GM18520 (cell line): ENCODE data around the gene ARPC1B.
"Not testable (repeated sequence)": the region's sequence is repeated elsewhere in the genome, so short reads cannot be mapped to it uniquely, and the experiment has no call there.

Experiments used
- ATAC-seq: cut with Tn5 transposase; IDR thresholded peaks from one replicate; pipeline ENCODE4 v1.9.1; 2021; ENCODE audit not compliant: unreplicated experiment

The ARPC1B gene

DNA sequence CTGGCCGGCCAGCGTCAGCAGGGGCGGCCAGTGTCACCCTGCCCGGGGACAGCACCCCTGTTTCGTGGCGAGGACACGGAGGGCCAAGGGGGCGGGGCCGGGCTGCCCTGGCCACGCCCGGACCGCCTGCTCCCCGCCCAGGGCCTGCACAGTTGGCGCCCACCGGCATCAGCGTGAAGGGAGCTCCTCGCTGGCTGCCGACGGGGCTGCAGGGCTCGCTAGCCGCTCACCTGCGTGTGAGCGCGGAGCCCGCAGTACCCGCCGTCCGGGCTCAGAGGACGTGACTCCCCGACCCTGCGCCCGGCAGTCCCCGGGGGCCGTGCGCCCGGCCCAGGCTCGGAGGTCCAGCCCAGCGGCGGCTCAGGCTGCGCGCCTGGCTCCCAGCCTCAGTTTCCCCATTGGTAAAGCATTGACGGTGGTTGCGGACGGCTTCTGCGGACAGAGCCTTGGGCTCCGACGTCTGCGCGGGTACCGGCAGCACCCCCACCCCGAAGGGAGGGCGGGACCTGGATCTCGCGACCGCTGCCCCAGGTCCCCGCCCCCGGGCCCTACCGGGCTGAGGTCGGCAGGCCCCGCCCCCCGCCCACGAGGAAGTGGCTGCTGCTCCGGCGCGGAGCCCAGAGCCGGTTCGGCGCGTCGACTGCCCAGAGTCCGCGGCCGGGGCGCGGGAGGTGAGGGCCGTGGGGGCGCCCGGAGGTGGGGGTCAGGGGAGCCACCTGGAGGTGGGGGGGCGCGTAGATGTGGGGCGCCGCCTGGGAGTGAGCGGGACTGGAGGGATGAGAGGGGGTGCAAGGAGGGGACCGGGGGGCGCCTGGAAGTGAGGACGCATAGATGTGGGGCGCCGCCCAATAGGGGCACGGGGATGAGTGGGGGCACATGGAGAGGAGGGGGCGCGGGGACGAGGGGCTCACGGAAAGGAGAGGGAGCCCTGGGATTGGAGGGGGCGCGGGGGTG is at the start of gene ARPC1B:
ARPC1B (plus strand) TSS at position 620 of the 954 bp plus-strand sequence. CDS start 10,985 bp downstream, outside the sequence.
- peak; percentile 45 for ATAC-seq

DNA sequence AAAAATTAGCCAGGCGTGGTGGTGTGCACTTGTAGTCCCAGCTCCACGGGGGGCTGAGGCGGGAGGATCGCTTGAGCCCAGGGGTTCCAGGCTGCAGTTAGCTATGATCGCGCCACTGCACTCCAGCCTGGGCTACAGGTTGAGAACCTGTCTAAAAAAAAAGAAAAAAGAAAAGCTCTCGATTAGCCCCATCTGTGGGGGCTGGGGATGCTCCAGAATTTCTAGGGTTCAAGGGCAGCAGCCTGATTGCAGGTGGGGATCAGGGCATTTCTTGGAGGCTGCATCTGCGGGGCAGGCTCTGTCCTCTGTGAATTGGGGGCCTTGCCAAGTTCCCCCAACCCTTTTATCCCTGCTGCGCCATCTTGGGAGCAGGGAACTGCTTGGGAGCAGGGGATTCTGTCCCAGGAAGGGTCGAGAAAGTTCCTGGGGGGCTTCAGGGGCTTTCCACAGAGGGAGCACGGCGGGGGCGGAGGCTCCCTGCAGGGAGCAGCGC is 49.5 kb upstream of the ARPC1B start:
- ATAC-seq: no peak

DNA sequence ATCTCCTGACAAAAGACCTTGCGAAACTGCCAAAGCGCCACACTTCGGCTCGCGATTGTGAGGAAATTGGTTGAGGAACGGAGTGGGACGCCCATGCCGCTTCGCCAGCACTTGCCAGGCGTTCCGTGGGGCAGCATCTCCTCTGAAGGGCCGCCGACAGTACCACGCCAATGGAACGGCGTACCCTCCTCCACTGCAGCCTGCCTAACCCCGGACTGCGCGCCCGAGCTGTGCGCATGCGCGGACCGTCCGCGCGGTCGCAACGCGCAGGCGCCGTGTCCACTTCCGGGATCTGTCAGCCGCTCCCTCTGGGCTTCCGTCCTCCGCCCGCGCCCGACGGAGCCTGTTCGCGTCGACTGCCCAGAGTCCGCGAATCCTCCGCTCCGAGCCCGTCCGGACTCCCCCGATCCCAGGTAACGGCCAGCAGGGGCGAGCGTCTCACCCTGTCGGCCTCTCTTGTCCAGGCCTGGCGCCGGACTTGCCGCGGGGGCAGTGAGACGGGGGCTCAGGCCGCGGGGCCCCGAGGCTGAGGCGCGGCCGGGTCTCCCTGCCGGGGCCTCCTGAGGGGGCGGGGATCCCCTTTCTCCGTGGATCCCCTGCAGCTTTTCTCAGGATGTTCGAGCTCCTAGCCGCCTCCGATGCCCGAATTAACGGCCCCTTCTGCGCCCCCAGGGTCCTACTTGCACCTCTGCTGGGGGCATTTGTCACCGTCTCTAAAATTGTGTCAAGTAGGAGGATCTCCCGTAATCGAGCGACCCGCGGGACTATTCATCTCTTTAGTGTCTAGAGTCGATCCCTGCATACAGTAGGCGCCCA is 48.7 kb upstream of the ARPC1B start, which contains the start of gene ARPC1A:
ARPC1A (plus strand) TSS at position 307 of the 816 bp plus-strand sequence. CDS start 7,456 bp downstream, outside the sequence.
- ATAC-seq: peak; percentile 90

DNA sequence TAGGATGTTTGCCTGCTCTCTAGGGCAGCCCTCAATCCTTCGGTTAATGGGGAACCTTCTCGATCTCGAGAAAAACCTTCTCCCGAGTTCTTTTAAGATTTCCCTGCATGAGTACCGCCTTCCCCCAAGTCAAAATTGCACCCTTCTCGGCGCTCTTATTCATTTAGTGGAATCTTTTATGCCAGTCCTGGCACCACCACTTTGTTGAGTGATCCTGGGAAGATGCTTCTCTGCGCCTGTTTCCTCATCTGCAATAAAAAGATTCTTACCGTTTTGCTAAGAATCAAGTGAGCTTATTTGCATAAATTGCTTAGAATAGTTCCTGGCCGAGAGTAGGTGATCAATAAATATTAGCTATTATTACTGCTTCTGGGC is 48.1 kb upstream of the ARPC1B start:
- no peak for ATAC-seq

- not testable (repeated sequence) for ATAC-seq
Measured at GRCh38 chr7:99330314-99330961, 44.1 kb upstream of the ARPC1B start.

DNA sequence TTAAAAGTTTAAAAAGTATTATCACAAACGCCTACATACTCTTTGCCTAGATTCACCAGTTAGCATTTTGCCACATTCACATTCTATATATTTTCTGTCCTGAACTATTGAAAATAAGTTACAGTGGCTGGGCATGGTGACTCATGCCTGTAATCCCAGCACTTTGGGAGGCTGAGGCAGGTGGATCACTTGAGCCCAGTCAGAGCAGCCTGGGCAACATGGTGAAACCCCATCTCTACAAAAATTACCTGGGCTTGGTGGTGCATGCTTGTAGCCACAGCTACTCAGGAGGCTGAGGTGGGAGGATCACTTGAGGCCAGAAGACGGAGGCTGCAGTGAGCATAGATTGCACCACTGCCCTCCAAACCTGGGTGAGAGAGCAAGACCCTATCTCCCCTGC is 43.5 kb upstream of the ARPC1B start:
- no peak for ATAC-seq

DNA sequence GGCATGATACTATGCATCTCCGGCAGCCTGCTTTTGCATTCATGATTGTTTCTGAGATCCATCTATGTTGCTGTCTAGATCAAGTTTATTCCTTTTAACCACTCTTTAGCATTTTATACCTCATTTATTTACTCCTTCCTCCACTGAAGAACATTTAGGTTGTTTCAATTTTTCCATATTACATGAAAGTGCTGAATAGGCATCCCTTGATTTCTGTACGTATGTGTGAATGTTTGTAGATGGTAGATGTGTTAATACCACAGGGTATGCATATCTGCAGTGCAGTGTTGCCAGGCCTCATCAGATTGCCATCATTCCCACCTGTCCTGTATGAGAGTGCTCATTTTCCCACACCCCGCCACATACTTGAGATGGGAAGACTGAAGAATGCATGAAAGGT is 34.9 kb upstream of the ARPC1B start:
- ATAC-seq: no peak

- no peak for ATAC-seq
Measured at GRCh38 chr7:99340659-99341058, 33.9 kb upstream of the ARPC1B start.

DNA sequence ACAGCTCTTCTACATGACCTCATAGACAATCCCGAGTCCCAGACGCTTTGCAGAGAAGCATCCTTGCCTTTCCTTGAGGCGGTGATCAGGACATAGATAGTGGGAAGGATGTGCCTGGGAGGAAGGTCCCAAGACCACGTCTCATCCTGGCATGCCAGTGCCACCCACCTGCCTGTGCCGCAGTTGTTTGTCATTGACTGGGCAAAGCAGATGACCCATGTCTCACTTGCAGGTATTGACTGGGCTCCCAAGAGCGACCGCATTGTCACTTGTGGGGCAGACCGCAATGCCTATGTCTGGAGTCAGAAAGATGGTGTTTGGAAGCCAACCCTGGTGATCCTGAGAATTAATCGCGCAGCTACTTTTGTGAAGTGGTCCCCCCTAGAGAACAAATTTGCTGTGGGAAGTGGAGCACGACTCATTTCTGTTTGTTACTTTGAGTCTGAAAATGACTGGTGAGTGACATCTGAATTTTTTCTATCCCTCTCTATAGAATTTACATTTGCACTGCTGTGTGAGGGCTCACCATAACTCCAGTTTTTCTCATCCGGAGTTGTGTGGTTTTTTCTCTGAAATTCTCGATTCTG is 30.4 kb upstream of the ARPC1B start:
- ATAC-seq: no peak

- not testable (repeated sequence) for ATAC-seq
Measured at GRCh38 chr7:99350641-99351040, 23.9 kb upstream of the ARPC1B start.

- ATAC-seq: no peak
Measured at GRCh38 chr7:99352247-99352646, 22.3 kb upstream of the ARPC1B start.

- ATAC-seq: no peak
Measured at GRCh38 chr7:99355098-99355497, 19.4 kb upstream of the ARPC1B start.

- ATAC-seq: no peak
Measured at GRCh38 chr7:99357701-99358490, 16.6 kb upstream of the ARPC1B start.

- ATAC-seq: not testable (repeated sequence)
Measured at GRCh38 chr7:99358521-99358920, 16.0 kb upstream of the ARPC1B start.

- ATAC-seq: no peak
Measured at GRCh38 chr7:99359465-99360154, 14.9 kb upstream of the ARPC1B start.

- no peak for ATAC-seq
Measured at GRCh38 chr7:99362801-99363200, 11.7 kb upstream of the ARPC1B start.

GRCh38 chr7:99363286-99363685 is 11.2 kb upstream of the ARPC1B start:
- ATAC-seq: no peak

DNA sequence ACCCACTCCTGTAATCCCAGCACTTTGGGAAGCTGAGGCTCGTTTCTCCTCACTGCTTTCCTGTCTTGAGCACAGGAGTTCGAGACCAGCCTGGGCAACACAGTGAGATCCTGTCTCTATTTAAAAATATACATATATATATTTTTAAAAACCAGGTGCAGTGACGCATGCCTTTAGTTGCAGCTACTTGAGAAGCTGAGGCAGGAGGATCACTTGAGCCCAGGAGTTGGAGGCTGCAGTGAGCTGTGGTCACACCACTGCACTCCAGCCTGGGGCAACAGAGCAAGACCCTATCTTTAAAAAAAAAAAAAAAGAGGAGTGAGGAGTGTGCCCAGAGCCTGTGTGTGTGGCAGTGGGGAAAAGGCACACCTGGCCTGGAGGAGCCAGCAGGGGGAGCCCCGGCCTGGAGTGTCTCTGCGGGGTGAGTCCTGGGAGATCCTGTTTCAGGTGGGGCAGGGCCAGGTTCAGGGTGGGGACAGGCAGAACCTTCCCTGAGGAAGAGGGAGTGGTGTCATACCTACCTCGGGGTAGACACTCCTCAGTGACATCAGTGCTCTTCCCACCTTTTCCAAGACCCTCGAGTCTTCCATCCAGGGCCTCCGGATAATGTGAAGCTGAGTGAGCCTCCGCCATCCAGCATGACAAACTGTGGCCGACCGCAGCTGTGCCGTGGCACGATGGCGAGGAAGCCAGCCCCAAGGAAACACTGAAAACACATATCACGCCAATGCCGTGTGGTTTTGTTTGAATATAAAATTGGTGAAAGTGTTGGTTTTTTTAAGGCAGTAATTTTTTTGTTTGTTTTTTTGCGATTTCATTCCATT is 9.0 kb upstream of the ARPC1B start:
- no peak for ATAC-seq
